DMS53 treated with DMSO at 0.1 percent for 48 hours (cell line): ENCODE data around the gene DYDC2.
"Not testable (repeated sequence)": the region's sequence is repeated elsewhere in the genome, so short reads cannot be mapped to it uniquely, and the experiment has no call there.

ENCODE experiments used
- DNase-seq: peaks from one replicate; lab custom pipeline; 2025; ENCODE audit not compliant: unreplicated experiment; lab: John Stamatoyannopoulos, UW

The DYDC2 gene

DNA sequence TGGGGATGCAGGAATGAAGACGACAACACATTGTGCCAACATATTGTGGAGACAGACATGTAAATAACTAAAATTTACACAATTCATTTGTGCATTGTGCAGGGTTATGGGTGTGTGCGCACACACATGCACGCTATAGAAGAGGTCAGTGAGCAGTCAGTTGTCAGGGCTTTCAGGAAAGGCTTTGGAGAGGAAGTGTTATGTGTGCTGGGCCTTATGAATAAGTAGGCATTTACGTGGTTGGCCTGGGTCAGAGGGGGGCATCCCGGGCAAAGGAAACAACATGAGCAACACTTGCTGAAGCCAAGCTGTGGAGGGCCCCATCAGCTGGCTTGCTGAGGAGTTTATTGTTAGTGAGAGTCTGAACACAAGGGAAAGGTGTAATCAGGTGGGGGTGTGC lies 55.9 kb downstream of the DYDC2 start:
- no peak for DNase-seq

DNA sequence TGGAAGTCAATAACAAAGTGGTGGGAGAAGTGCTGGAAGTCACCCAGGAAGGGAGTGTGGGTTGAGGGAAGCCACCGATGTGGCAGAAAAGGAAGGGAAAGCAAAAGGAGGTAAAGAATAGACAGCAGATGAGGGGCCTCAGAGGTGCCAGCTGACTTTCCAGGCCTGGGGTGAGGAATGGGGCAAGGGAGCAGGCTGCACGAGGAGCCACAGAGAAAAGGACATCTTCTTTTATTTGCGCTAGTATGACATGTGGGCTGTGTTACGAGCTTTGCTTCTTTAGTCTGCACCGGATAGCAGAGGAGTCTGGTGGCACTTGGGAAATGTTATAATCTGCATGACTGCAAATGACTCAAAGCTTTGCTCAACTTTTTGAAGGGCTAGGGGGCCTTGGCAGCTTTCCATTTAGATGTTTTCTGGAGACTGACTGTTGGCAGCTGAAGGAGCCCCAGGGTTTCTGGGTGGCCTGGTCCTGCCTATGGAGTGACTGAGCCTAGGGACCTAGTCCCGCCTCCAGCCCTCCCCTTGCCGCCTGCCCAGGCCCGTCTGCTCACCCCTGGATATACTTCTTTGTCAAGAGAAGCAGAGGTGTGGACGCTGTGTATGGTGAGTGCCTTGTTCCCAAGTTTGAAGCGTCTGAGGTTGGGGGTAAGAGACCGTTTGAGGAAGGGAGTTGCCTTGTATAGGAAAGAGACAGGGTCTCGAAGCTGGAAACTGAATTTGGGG lies 56.9 kb downstream of the DYDC2 start:
- DNase-seq = peak; percentile 41

DNA sequence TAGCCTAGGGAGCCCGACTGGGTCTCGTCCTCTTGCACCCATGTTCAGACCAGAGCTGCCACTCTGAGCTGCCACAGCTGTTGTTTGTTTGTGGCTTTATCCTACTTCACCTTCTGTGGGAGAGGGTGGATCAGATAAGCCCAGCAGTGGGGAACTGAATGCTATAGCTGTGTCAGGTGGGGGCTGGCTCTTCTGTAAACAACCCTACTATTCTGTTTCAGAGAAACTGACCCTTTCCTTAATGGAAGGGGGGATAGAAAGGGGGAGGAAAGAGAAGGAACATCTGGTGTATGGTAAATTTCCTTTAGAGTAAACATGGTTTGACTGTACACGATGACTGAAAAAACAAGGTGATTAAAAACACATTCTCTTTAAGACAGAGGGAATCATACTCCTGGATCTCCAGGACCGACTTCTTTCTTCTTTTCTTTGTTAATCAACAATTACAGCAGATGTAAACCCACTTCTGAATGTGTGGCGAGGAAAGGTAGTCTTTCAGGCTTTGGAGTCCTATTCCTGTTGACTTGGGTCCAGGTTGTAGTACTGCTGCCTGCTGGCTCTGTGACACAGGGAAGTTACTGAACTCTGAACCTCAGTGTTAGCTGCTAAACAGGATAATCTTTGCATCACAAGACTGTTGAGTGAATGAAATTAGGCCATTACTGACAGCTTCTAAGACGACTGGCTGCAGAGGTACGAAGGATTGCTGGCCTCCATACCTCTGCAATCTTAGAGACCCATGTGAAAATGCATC lies 57.7 kb downstream of the DYDC2 start:
- peak; percentile 52 for DNase-seq

DNA sequence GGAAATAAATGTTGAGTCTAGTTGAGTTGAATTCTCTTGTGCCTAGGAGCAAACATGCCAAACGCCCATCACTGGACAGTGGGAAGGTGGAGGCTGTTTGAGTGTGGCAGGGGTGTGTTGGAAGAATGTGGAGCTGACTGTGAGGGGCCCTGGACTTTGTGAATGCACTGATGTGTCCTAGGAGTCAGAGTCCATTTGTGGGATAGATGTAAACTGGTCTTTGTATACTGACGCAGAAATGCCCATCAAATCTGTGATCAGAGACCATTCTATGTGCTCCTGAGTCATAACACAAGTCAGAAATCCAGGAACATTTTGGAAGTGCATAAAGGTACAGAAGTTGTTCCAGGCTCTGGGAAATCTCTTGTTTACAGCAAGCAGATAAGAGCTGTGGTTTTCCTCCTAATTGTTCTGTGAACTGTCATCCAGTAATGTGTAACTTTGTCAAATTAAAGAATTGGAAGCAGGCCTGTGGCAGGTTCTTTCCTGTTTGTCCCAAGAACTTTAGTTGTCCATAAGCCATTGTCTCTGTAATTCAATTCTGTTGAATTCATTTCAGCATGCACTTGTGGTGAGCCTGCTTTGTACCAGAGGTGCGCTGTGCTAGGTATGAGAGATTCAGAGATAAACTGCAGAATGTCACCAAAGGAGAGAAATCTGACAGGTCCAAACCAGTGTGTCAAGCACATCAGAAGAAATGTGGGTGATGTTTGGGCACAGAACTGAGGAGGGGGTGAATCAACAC lies 59.3 kb downstream of the DYDC2 start:
- DNase-seq = no peak

DNA sequence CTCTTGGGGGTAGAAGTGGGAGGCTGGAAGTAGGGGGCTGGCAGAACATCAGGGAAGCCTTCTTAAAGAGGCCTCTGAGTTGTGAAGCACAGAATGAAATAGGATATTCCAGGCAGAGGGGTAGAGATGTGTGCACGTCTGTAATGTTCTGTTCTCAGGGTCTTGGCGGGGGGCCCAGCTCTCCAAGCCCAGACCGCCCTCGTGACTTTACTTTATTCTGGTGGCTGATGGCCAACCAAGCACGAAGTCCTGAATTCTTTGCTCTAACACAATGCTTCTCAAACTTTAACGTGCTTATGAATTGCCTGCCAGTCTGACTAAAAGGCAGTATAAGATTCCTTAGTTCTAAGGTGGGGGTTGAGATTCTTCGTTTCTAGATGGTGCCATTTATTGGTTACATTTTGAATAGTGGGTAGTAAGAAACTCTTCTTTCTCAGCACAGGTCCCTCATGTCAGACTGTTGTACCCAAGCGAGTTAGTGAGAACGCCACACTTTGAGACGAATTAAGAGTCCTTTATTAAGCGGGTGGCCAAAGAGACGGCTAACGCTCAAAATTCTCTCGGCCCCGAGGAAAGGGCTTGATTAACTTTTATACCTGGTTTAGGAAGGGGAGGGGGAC lies 60.0 kb downstream of the DYDC2 start:
- no peak for DNase-seq

DNA sequence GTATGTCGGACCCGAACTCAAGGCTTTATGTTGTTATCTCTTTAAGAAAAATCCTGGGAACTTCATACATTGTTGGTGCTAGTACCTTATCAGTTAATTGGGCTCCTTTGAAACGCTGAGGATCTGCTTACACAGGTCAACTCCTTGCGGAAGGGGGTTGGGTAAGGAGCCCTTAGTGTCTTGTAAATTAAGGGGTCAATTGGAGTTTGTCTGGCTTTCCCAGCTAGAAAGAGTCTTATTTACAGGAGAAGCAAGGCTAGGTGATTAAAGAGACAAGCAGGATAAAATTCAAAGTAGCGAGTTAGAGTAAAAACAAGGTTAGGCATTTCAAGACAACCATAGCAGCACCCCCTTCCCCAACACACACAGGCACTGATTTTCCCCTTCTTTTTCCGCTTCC lies 60.7 kb downstream of the DYDC2 start:
- DNase-seq = not testable (repeated sequence)
